Measurements from ENCODE around the gene FHOD1. TPM values are rescaled to one million over a fixed set of nuclear protein-coding genes. Genes with fewer than 3 reads are reported as not detected.

Gene FHOD1
- polyA plus RNA-seq, 3 donors, result 11.3 to 41.7 (median 33.4) TPM

DNA sequence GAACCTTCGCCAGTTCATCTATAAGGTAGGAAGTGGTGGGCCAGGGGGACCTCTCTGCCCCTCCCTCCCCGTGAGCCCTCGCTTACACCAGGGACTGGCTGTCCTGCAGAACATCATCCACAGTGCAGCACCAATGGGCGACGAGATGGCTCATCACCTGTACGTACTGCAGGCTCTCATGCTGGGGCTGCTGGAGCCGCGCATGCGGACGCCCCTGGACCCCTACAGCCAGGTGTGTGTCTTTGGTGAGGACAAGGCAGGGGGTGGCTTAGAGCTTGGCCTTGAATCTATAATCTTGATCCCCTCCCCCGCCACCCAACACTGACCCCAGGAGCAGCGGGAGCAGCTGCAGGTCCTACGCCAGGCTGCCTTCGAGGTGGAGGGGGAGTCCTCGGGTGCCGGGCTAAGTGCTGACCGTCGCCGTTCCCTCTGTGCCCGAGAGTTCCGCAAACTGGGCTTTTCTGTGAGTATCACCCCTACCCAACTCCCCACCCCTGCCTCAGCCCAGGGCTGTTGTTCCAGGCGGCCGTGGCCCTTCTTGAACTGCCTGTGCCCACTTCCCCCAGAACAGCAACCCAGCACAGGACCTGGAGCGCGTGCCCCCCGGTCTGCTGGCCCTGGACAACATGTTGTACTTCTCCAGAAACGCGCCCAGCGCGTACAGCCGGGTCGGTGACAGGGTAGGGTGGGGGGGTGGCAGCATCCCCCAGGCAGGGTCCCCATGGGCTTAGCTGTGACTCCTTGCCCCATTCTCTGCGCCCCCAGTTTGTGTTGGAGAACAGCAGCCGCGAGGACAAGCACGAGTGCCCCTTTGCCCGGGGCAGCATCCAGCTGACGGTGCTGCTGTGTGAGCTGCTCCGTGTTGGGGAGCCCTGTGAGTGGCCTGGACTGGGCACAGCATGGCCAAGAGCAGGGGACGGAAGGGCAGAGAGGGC lies 45.6 kb downstream of the FHOD1 start:
- H3K27ac ChIP-seq (ENCODE audit: low read depth, low read length), result no peak overlapping the region
- 91 to 95% (median 95%) methylated on average over 38 to 40 of the region's 40 CpGs for WGBS, 3 donors

DNA sequence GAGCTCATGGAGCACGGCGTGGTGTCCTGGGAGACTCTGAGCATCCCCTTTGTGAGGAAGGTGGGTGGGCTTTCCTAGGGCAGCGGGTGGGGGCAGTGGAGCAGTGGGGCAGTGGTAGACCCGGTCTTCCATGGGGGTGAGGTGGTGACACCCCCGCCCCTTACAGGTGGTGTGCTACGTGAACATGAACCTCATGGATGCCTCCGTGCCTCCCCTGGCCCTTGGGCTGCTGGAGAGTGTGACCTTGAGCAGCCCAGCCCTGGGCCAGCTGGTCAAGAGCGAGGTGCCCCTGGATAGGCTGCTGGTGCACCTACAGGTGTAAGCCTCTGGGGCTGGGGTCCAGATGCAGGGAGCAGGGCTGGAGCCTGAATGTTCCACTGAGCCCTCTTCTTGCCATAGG lies 46.8 kb downstream of the FHOD1 start:
- H3K27ac ChIP-seq (ENCODE audit: low read depth, low read length), result no peak overlapping the region
- 86 to 100% (median 96%) methylated on average over 8 of the region's 8 CpGs for WGBS, 3 donors

DNA sequence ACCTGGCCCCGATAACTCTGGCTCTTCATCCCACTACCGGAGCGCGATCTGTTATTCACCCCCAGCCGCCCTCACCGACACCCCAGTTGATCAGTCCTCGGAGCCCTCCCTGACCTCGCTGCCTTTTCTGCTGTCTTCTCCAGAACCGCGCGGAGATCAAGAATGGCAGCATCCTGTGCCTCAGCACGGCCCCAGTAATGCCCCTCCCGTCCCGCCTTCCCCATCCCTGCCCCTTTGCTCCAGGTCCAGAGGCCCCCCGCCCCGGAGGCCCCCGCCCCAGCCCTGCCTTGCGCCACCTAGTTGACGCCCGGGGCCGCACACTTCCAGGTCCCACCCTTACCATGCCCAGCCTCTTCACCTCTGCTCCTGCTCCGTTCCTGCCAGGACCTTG lies 47.5 kb downstream of the FHOD1 start:
- 19 to 63% (median 52%) methylated on average over 16 to 22 of the region's 22 CpGs for WGBS, 3 donors
- H3K27ac ChIP-seq (ENCODE audit: low read depth, low read length), result no peak overlapping the region

- no peak within 1 kb of the TSS for H3K27ac ChIP-seq (ENCODE audit: low read depth, low read length)
- 24 to 67% (median 57%) methylated on average over 58 to 61 of the region's 61 CpGs for WGBS, 3 donors
Measured at GRCh38 chr16:67199011-67199807, 48.1 kb downstream of the FHOD1 start, which contains the start of gene ELMO3. Gene ELMO3 (plus strand): TSS chr16:67199131. CDS start chr16:67199327, 196 bp downstream.

GRCh38 chr16:67198238-67198734 lies 49.0 kb downstream of the FHOD1 start:
- WGBS, 3 donors, result 51 to 58% (median 51%) methylated on average over 8 to 12 of the region's 12 CpGs
- no peak overlapping the region for H3K27ac ChIP-seq (ENCODE audit: low read depth, low read length)

DNA sequence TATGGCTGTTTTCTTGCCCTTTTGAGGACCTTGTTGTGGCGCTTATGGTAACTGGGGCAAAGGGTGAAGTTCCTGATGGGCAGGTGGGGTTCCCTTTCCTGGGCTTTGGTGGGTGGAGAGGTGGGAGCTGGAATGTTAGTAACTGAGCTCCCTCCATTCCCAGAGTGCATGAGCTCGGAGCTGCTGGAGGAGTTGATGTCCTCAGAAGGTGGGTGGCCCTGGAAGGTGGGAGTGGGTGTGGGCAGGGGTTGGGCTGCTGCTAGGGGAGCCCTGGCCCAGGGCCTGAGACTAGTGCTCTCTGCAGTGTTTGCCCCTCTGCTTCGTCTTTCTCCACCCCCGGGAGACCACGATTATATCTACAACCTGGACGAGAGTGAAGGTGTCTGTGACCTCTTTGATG lies 49.6 kb downstream of the FHOD1 start:
- 60 to 74% (median 73%) methylated on average over 6 of the region's 6 CpGs for WGBS, 3 donors
- H3K27ac ChIP-seq (ENCODE audit: low read depth, low read length), result no peak overlapping the region

- 88 to 100% (median 95%) methylated on average over 1 of the region's 1 CpG for WGBS, 3 donors
- no peak overlapping the region for H3K27ac ChIP-seq (ENCODE audit: low read depth, low read length)
Measured at GRCh38 chr16:67196881-67197280, 50.4 kb downstream of the FHOD1 start.

DNA sequence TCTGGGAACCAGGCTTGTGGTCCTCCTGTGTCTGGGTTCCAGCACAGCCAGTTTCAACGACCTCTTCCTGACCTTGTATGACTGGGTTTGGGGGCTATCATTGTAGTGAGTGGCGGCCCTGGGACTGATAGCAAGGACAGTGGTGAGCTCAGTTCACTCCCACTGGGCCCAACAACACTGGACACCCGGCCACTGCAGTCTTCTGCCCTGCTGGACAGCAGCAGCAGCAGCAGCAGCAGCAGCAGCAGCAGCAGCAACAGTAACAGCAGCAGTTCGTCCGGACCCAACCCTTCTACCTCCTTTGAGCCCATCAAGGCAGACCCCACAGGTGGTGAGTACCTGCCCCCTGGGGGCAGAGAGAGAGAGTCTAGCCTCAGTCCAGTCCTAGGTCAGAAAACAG lies 51.6 kb downstream of the FHOD1 start:
- H3K27ac ChIP-seq (ENCODE audit: low read depth, low read length), result no peak overlapping the region
- WGBS, 3 donors, result 84 to 86% (median 85%) methylated on average over 5 of the region's 5 CpGs

- 88 to 92% (median 92%) methylated on average over 6 of the region's 6 CpGs for WGBS, 3 donors
- H3K27ac ChIP-seq (ENCODE audit: low read depth, low read length), result no peak overlapping the region
Measured at GRCh38 chr16:67194260-67194659, 53.0 kb downstream of the FHOD1 start.

GRCh38 chr16:67193536-67193935 lies 53.7 kb downstream of the FHOD1 start:
- no peak overlapping the region for H3K27ac ChIP-seq (ENCODE audit: low read depth, low read length)

DNA sequence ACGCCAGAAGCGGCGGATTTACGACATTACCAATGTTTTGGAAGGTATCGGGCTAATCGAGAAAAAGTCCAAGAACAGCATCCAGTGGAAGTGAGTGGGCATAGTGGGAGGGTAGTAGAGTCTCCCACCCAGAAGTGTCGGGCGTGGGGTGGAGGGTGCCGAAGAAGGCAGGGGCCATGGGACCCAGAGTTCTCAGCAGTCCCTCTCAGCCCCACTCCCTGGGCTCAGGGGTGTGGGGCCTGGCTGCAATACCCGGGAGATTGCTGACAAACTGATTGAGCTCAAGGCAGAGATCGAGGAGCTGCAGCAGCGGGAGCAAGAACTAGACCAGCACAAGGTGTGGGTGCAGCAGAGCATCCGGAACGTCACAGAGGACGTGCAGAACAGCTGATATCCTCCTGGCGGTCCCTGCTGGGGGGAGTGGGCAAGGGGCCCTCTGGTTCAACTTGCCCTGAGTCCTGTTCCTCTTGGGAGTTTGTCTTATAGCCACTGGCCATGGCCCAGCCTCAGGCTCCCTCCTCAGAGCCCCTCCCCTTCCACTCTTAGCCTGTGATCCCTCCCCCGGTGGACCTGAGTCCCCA lies 54.4 kb downstream of the FHOD1 start:
- 19 to 25% (median 25%) methylated on average over 17 of the region's 17 CpGs for WGBS, 3 donors
- no peak overlapping the region for H3K27ac ChIP-seq (ENCODE audit: low read depth, low read length)

DNA sequence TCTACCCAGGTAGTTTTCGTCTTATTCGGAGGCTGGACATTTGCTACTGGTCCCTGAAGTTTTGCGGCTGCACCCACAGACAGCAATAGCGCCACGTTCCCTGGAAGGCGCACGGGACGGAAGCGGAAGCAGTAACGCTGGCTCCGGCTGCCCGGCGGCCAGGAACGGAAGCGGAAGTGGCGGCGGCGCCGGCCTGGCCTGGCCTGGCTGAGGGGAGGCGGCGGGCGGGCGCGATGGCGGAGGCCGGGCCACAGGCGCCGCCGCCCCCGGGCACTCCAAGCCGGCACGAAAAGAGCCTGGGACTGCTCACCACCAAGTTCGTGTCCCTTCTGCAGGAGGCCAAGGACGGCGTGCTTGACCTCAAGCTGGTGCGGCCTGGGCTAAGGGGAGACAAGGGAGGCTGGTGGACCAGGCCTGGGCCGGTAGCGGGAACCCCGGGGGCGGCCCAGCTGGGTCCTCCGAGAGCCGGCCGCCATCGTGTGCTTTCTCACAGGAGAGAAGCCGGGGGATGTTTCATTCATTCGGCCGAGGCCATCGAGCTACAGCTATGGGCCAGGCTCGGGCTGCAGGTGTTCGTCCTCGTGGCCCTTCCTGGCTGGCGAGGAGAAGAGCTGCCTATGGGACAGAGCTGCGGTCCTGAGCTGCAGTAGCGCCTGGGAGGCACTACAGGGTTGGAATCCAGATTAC lies 55.1 kb downstream of the FHOD1 start, which contains the start of gene E2F4:
Gene E2F4 (plus strand): TSS at position 161 of the 687 bp plus-strand sequence. CDS start 73 bp downstream, at position 234.
- no peak within 1 kb of the TSS for H3K27ac ChIP-seq (ENCODE audit: low read depth, low read length)

DNA sequence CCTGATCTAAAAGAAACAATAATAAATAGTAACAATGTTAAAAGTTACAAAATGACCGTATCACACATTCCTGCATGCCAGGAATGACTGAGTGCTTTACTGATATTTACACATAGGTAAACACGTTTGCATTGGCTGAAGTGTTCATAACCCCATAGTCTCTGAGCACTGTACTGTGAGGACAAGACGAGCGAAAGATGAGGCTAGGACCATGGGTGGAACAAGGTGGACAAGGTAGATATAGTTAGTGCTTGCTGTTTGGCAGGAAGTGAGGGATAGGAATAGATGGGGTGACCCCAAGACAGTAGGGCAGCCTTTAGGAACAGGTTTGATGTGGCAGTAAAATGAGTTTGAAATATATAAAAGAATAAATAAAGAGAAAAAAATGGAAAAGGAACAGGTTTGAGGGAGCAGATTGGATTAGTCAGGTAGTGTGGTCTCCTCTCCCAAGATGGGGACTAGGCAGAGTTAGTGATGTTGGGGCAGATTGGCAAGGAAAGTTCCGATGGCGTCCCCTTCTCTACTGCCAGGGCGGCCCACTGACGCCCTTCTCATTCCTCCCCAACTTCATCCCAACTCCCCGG lies 55.8 kb downstream of the FHOD1 start:
- H3K27ac ChIP-seq (ENCODE audit: low read depth, low read length), result no peak overlapping the region
- 18 to 26% (median 22%) methylated on average over 9 of the region's 9 CpGs for WGBS, 3 donors

More for the DNA sequence above, 55.1 kb downstream of the FHOD1 start, which contains the start of gene E2F4:
- WGBS, 3 donors, result 0% methylated on average over 54 of the region's 54 CpGs

- H3K27ac ChIP-seq (ENCODE audit: low read depth, low read length), result no peak overlapping the region
- 70 to 81% (median 75%) methylated on average over 13 of the region's 13 CpGs for WGBS, 3 donors
Measured at GRCh38 chr16:67190448-67191399, 56.6 kb downstream of the FHOD1 start.

- no peak within 1 kb of the TSS for H3K27ac ChIP-seq (ENCODE audit: low read depth, low read length)
- 31 to 40% (median 39%) methylated on average over 6 of the region's 6 CpGs for WGBS, 3 donors
Measured at GRCh38 chr16:67190041-67190440, 57.2 kb downstream of the FHOD1 start, which contains the start of gene EXOC3L1. Gene EXOC3L1 (minus strand): TSS chr16:67190136. CDS start chr16:67189676, 460 bp downstream.

DNA sequence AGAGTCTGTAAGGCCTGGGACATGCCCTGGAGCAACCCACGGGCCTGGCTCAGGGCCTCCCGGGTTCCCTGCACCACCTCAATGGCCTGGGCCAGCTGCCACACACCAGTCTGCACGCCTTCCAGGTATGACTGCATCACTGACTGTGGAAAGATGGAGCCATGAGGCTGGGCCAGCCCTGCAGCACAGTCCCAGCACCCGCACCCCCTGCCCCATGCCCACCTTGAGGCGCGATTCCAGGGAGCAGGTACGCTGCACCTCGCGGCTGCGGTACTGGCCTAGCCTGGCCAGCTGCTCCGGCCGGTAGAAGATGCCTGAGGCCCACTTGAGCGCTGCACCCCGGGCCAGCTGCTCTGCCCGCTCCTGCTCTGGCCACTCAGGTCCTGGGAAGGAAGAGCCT lies 58.5 kb downstream of the FHOD1 start:
- WGBS, 3 donors, result 90 to 93% (median 91%) methylated on average over 12 to 15 of the region's 15 CpGs
- no peak overlapping the region for H3K27ac ChIP-seq (ENCODE audit: low read depth, low read length)

GRCh38 chr16:67188323-67188722 lies 59.0 kb downstream of the FHOD1 start:
- WGBS, 3 donors, result 73 to 85% (median 77%) methylated on average over 4 of the region's 4 CpGs
- no peak overlapping the region for H3K27ac ChIP-seq (ENCODE audit: low read depth, low read length)
